A549 (cell line): Measurements from ENCODE around the gene MCRIP1.

Source experiments
- CTCF ChIP-seq: fragments of >200 bp; sonication (Bioruptor Twin); formaldehyde crosslinking; IDR thresholded peaks from 3 replicates; pipeline ENCODE4 v1.5.1; 2016
- EP300 ChIP-seq, 2 experiments: fragments of >200 bp; sonication (Bioruptor Twin); formaldehyde crosslinking; IDR thresholded peaks; 2 replicates in 1 of 2; 3 replicates in 1 of 2; pipeline ENCODE4 v1.6.1; 2016 to 2017
- HOXA7 ChIP-seq: fragments of 250-450 bp; sonication (Bioruptor Pico); IDR thresholded peaks from 2 replicates; pipeline ENCODE4 v1.5.0; 2020; ENCODE audit warnings: mild to moderate bottlenecking, moderate library complexity
- NFE2L2 ChIP-seq: fragments of 150-350 bp; conservative IDR thresholded peaks from 2 replicates; pipeline ENCODE4 v1.6.1; 2014; ENCODE audit warnings: low read length
- POLR2A ChIP-seq: IDR thresholded peaks from 2 replicates; pipeline ENCODE4 v1.6.1; 2012; ENCODE audit warnings: mild to moderate bottlenecking, low read length
- REST ChIP-seq: fragments of 200-600 bp; sonication (generic); IDR thresholded peaks from 2 replicates; pipeline ENCODE4 v1.6.1; 2016; ENCODE audit warnings: antibody characterized with exemption, mild to moderate bottlenecking, moderate library complexity
- RNF2 ChIP-seq: fragments of 200-600 bp; sonication (generic); IDR thresholded peaks from 2 replicates; pipeline ENCODE4 v1.6.1; 2016; ENCODE audit warnings: low read depth, mild to moderate bottlenecking, antibody characterized with exemption, moderate library complexity, borderline replicate concordance
- SMC3 ChIP-seq: fragments of >200 bp; sonication (Bioruptor Twin); formaldehyde crosslinking; IDR thresholded peaks from 3 replicates; pipeline ENCODE4 v1.6.1; 2018; ENCODE audit warnings: inconsistent platforms
- TF ChIP-seq, protein P1 (sequence below): fragments of 150-350 bp; IDR thresholded peaks from 2 replicates; pipeline ENCODE4 v1.6.1; 2014; ENCODE audit warnings: low read depth, mild to moderate bottlenecking, low read length

DNA sequence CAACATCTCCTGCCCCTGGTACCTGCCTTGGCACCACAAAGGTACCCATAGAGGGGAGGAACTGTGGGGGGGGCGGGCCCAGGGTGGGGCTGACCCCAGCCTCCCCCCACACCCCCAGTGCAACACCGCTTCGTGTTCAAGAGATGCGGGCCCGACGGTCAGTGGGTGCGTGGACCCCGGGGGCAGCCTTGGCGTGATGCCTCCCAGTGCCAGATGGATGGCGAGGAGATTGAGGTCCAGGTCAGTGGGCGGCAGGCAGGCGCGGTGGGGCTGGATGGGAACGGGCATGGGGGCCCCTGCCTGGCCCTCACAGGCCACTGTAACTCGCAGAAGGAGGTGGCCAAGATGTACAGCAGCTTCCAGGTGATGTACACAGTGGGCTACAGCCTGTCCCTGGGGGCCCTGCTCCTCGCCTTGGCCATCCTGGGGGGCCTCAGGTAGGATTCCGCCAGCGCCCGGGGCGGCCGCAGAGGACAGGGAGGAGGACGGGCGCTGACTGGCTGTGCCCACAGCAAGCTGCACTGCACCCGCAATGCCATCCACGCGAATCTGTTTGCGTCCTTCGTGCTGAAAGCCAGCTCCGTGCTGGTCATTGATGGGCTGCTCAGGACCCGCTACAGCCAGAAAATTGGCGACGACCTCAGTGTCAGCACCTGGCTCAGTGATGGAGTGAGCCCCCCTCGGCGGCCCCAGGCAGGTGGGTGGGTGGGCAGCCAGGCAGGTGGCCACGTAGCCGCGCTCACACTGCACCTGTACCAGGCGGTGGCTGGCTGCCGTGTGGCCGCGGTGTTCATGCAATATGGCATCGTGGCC is 22.0 kb downstream of the MCRIP1 start:
- TF ChIP-seq POLR2A, result no peak
- TF ChIP-seq, protein P1, sequence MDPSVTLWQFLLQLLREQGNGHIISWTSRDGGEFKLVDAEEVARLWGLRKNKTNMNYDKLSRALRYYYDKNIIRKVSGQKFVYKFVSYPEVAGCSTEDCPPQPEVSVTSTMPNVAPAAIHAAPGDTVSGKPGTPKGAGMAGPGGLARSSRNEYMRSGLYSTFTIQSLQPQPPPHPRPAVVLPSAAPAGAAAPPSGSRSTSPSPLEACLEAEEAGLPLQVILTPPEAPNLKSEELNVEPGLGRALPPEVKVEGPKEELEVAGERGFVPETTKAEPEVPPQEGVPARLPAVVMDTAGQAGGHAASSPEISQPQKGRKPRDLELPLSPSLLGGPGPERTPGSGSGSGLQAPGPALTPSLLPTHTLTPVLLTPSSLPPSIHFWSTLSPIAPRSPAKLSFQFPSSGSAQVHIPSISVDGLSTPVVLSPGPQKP, result no peak
- TF ChIP-seq REST, result no peak
- TF ChIP-seq EP300 (IDR thresholded peaks at IDR 0.05), result no peak
- TF ChIP-seq CTCF, result no peak
- TF ChIP-seq SMC3, result no peak
- TF ChIP-seq NFE2L2, result no peak
- TF ChIP-seq RNF2, result no peak
- no peak for TF ChIP-seq HOXA7 (CRISPR knock-in tag)
